PFSK-1 (cell line): ENCODE results near the gene ATP6AP1.

Source experiments
- FOXP2 ChIP-seq: optimal IDR thresholded peaks from 2 replicates; pipeline ENCODE3; 2011; ENCODE audit warnings: borderline replicate concordance, control low read depth, inconsistent platforms; ENCODE audit not compliant: insufficient read depth; ENCODE audit errors: extremely low read length, extremely low read depth
- POLR2AphosphoS5 ChIP-seq: IDR thresholded peaks from 2 replicates; pipeline ENCODE4 v1.6.1; 2012; ENCODE audit warnings: low read depth, mild to moderate bottlenecking, control low read depth, low read length, moderate library complexity
- REST ChIP-seq, 2 experiments: IDR thresholded peaks; 2 replicates each; pipeline versions ENCODE4 v1.6.1 to v1.8.0; 2011 to 2012; ENCODE audit warnings: low read depth in 2 of 2, low read length in 2 of 2, control low read depth in 1 of 2, inconsistent platforms in 1 of 2, mild to moderate bottlenecking in 1 of 2, moderate library complexity in 1 of 2; ENCODE audit not compliant: insufficient read depth in 1 of 2
- SIN3A ChIP-seq: IDR thresholded peaks from 2 replicates; pipeline ENCODE4 v1.6.1; 2012; ENCODE audit warnings: mild to moderate bottlenecking, low read length, moderate library complexity, borderline replicate concordance; ENCODE audit not compliant: insufficient read depth
- TAF1 ChIP-seq: IDR thresholded peaks from 2 replicates; pipeline ENCODE4 v1.6.1; 2012; ENCODE audit warnings: low read length, control low read depth, borderline replicate concordance; ENCODE audit not compliant: insufficient read depth

GRCh38 chrX:154443479-154443910 lies 15.0 kb downstream of the ATP6AP1 start:
- TF ChIP-seq TAF1, result no peak
- no peak for TF ChIP-seq FOXP2
- TF ChIP-seq POLR2AphosphoS5, result no peak; the same call in 1 of the 2 replicates
- no peak for TF ChIP-seq SIN3A
- no peak for TF ChIP-seq REST (IDR thresholded peaks at IDR 0.05; ENCODE audit: insufficient read depth in 1 of 2, low read depth in 2 of 2, low read length in 2 of 2)
